GM08714 (cell line): ENCODE results near the gene STK17B.

ENCODE experiments used
- H3K4me3 ChIP-seq: fragments of 200-500 bp; sonication (Bioruptor generic); 2 replicates; pipeline ENCODE4 v1.5.1; 2014; ENCODE audit warnings: mild to moderate bottlenecking, low read length, inconsistent platforms
- ZNF274 ChIP-seq: IDR thresholded peaks from 2 replicates; pipeline ENCODE4 v1.6.1; 2012; ENCODE audit warnings: mild to moderate bottlenecking, low read depth, low read length

STK17B gene

GRCh38 chr2:196123679-196124373 lies 47.6 kb downstream of the STK17B start:
- TF ChIP-seq ZNF274, result no peak
- no peak overlapping the region for H3K4me3 ChIP-seq

- H3K4me3 ChIP-seq, result no peak overlapping the region
- no peak for TF ChIP-seq ZNF274
Measured at GRCh38 chr2:196119926-196120325, 51.5 kb downstream of the STK17B start.

- no peak for TF ChIP-seq ZNF274
Measured at GRCh38 chr2:196117214-196117705, 54.1 kb downstream of the STK17B start.

GRCh38 chr2:196113061-196113974 lies 58.1 kb downstream of the STK17B start:
- no peak for TF ChIP-seq ZNF274
- no peak overlapping the region for H3K4me3 ChIP-seq

More at GRCh38 chr2:196117214-196117705, 54.1 kb downstream of the STK17B start:
- no peak overlapping the region for H3K4me3 ChIP-seq

- no peak for TF ChIP-seq ZNF274
- H3K4me3 ChIP-seq, result no peak overlapping the region
Measured at GRCh38 chr2:196112418-196113034, 58.9 kb downstream of the STK17B start.

GRCh38 chr2:196108604-196109003 lies 62.8 kb downstream of the STK17B start:
- no peak overlapping the region for H3K4me3 ChIP-seq
- TF ChIP-seq ZNF274, result no peak

- no peak for TF ChIP-seq ZNF274
- H3K4me3 ChIP-seq, result no peak overlapping the region
Measured at GRCh38 chr2:196105951-196106350, 65.4 kb downstream of the STK17B start.

- no peak overlapping the region for H3K4me3 ChIP-seq
- TF ChIP-seq ZNF274, result no peak
Measured at GRCh38 chr2:196104066-196104465, 67.3 kb downstream of the STK17B start.

- no peak for TF ChIP-seq ZNF274
- H3K4me3 ChIP-seq, result no peak overlapping the region
Measured at GRCh38 chr2:196103626-196104025, 67.8 kb downstream of the STK17B start.

GRCh38 chr2:196101325-196101991 lies 69.9 kb downstream of the STK17B start:
- TF ChIP-seq ZNF274, result no peak
- no peak overlapping the region; the same call in 1 of the 2 replicates for H3K4me3 ChIP-seq

GRCh38 chr2:196099916-196100315 lies 71.5 kb downstream of the STK17B start:
- H3K4me3 ChIP-seq, result no peak overlapping the region
- TF ChIP-seq ZNF274, result no peak

GRCh38 chr2:196097864-196098660 lies 73.3 kb downstream of the STK17B start:
- no peak overlapping the region for H3K4me3 ChIP-seq
- no peak for TF ChIP-seq ZNF274
